Measurements from ENCODE around the gene FAM227B.

GRCh38 chr15:49458145-49458544, 162.5 kb downstream of the FAM227B start:
- no peak for TF ChIP-seq FOXM1 (IDR thresholded peaks at IDR 0.05; ENCODE audit: borderline replicate concordance)
- TF ChIP-seq TARDBP (IDR thresholded peaks at IDR 0.05) = no peak
